ENCODE results near the gene NDUFB3.

NDUFB3 gene

GRCh38 chr2:201128033-201128432, 56.2 kb downstream of the NDUFB3 start:
- no peak for DNase-seq (ENCODE audit: low read depth in 2 of 2)

GRCh38 chr2:201128933-201129505, 57.2 kb downstream of the NDUFB3 start:
- no peak for DNase-seq (ENCODE audit: low read depth in 2 of 2)

GRCh38 chr2:201130524-201131186, 58.9 kb downstream of the NDUFB3 start:
- DNase-seq (ENCODE audit: low read depth in 2 of 2): no peak

GRCh38 chr2:201132518-201132917, 60.7 kb downstream of the NDUFB3 start:
- DNase-seq (ENCODE audit: low read depth in 2 of 2): no peak

All from stimulated activated CD4-positive, alpha-beta T cell treated with anti-CD3 and anti-CD28 coated beads, Interleukin-1b, Interleukin-23, amount 100 ng/mL, for 1 hour (primary cell).